ENCODE results near the gene SLC34A1. TPM values are rescaled to one million over a fixed set of nuclear protein-coding genes. Genes with fewer than 3 reads are reported as not detected.
A peak's percentile ranks its signal among the peaks of the same experiment; 100 is the strongest.
"Not testable (repeated sequence)": the region's sequence is repeated elsewhere in the genome, so short reads cannot be mapped to it uniquely, and the experiment has no call there.

The SLC34A1 gene
- total RNA-seq, 6 donors from 2014 or later: not detected

GRCh38 chr5:177336603-177337494 lies 47.4 kb upstream of the SLC34A1 start:
- Histone ChIP-seq H3K4me3 (no peak overlapping the region), H3K36me3 (peaks cover 42 to 86% (median 71%) of the 10 kb centered on the region in 4 donors), H3K9me3 (no peaks in the 10 kb centered on the region), H3K27me3 (no peaks in the 10 kb centered on the region), H3K4me1 (peaks cover 0 to 12% (median 7%) of the 10 kb centered on the region in 4 donors), H3K27ac (no peak overlapping the region)
- 93 to 95% methylated on average over 13 to 35 of the region's 36 CpGs for WGBS, 2 donors
- DNase-seq (no peak), ATAC-seq (ENCODE audit: low FRiP score in 2 of 2) (no peak)
- no peak for TF ChIP-seq POLR2AphosphoS5 (IDR thresholded peaks at IDR 0.05)
- no peak for TF ChIP-seq CTCF (IDR thresholded peaks at IDR 0.05)
- no peak for TF ChIP-seq EP300 (IDR thresholded peaks at IDR 0.05)

GRCh38 chr5:177338251-177339106 lies 45.8 kb upstream of the SLC34A1 start:
- no peak for DNase-seq
- H3K4me3 ChIP-seq: no peak overlapping the region
- ATAC-seq (ENCODE audit: low FRiP score in 2 of 2): peak in 1 of 2 donors; percentile 6
- TF ChIP-seq CTCF (IDR thresholded peaks at IDR 0.05) (no peak), POLR2A (IDR thresholded peaks at IDR 0.05) (no peak), EP300 (IDR thresholded peaks at IDR 0.05) (no peak), POLR2AphosphoS5 (IDR thresholded peaks at IDR 0.05) (no peak)
- no peaks in the 10 kb centered on the region for H3K9me3 ChIP-seq
- H3K4me1 ChIP-seq: peaks cover 0 to 12% (median 7%) of the 10 kb centered on the region in 4 donors
- H3K36me3 ChIP-seq: peaks cover 42 to 79% (median 62%) of the 10 kb centered on the region in 4 donors
- H3K27me3 ChIP-seq: no peaks in the 10 kb centered on the region
- peak overlapping the region in 3 of 4 donors; percentile 4 to 65 (median 8) for H3K27ac ChIP-seq
- WGBS, 2 donors: 83 to 90% methylated on average over 8 to 20 of the region's 22 CpGs

- DNase-seq (no peak), ATAC-seq (ENCODE audit: low FRiP score in 2 of 2) (no peak)
- Histone ChIP-seq H3K36me3 (peaks cover 35 to 72% (median 55%) of the 10 kb centered on the region in 4 donors), H3K4me1 (peaks cover 0 to 12% (median 7%) of the 10 kb centered on the region in 4 donors), H3K9me3 (no peaks in the 10 kb centered on the region), H3K27me3 (no peaks in the 10 kb centered on the region), H3K27ac (peak overlapping the region in 3 of 4 donors; percentile 4 to 65 (median 8)), H3K4me3 (no peak overlapping the region)
- WGBS, 2 donors: 56 to 63% methylated on average over 7 to 11 of the region's 11 CpGs
- no peak for TF ChIP-seq POLR2A (IDR thresholded peaks at IDR 0.05)
- TF ChIP-seq POLR2AphosphoS5 (IDR thresholded peaks at IDR 0.05): no peak
- TF ChIP-seq CTCF (IDR thresholded peaks at IDR 0.05): no peak
- TF ChIP-seq EP300 (IDR thresholded peaks at IDR 0.05): no peak
Measured at GRCh38 chr5:177339107-177339638, 45.1 kb upstream of the SLC34A1 start.

- 95 to 97% methylated on average over 14 of the region's 14 CpGs for WGBS, 2 donors
- not testable (repeated sequence) for DNase-seq; H3K9me3 ChIP-seq; H3K27ac ChIP-seq; H3K27me3 ChIP-seq; ATAC-seq (ENCODE audit: low FRiP score in 2 of 2); H3K4me3 ChIP-seq
- H3K36me3 ChIP-seq: peaks cover 7 to 49% (median 21%) of the 10 kb centered on the region in 4 donors
- peaks cover 5 to 23% (median 11%) of the 10 kb centered on the region in 4 donors for H3K4me1 ChIP-seq
Measured at GRCh38 chr5:177343000-177343399, 41.2 kb upstream of the SLC34A1 start.

- no peak for DNase-seq
- Histone ChIP-seq H3K4me1 (peaks cover 5 to 26% (median 15%) of the 10 kb centered on the region in 4 donors), H3K36me3 (peaks cover 4 to 45% (median 13%) of the 10 kb centered on the region in 4 donors)
Measured at GRCh38 chr5:177343777-177344176, 40.5 kb upstream of the SLC34A1 start.

More at GRCh38 chr5:177343777-177344176, 40.5 kb upstream of the SLC34A1 start:
- Histone ChIP-seq H3K4me3 (no peak overlapping the region), H3K27ac (no peak overlapping the region), H3K27me3 (no peaks in the 10 kb centered on the region), H3K9me3 (no peaks in the 10 kb centered on the region)
- no peak for TF ChIP-seq EP300 (IDR thresholded peaks at IDR 0.05)
- 96 to 98% methylated on average over 6 of the region's 6 CpGs for WGBS, 2 donors
- no peak for ATAC-seq (ENCODE audit: low FRiP score in 2 of 2)

Data from upper lobe of left lung (tissue), 6 donors.